NCI-H1417 treated with DMSO at 0.1 percent for 48 hours (cell line): ENCODE results near the gene GDPD2.

Source experiments
- DNase-seq: peaks from one replicate; lab custom pipeline; 2025; lab: John Stamatoyannopoulos, UW

The GDPD2 gene

GRCh38 chrX:70437921-70438665 is 15.0 kb downstream of the GDPD2 start:
- DNase-seq = no peak

GRCh38 chrX:70439016-70439415 is 15.9 kb downstream of the GDPD2 start:
- no peak for DNase-seq

GRCh38 chrX:70442224-70442623 is 19.1 kb downstream of the GDPD2 start:
- no peak for DNase-seq

GRCh38 chrX:70444326-70444945 is 21.3 kb downstream of the GDPD2 start, which contains the start of gene DLG3:
Gene DLG3 (plus strand): TSS chrX:70444835. CDS start chrX:70445202, 367 bp downstream.
- no peak for DNase-seq

- DNase-seq = no peak
These were observed 22.0 kb downstream of the GDPD2 start for GRCh38 chrX:70444946-70445656.

- DNase-seq = no peak
These were observed 22.8 kb downstream of the GDPD2 start for GRCh38 chrX:70445951-70446350.

GRCh38 chrX:70446380-70447350 is 23.6 kb downstream of the GDPD2 start:
- no peak for DNase-seq

- DNase-seq = no peak
These were observed 26.4 kb downstream of the GDPD2 start for GRCh38 chrX:70449457-70449966.

- no peak for DNase-seq
These were observed 29.1 kb downstream of the GDPD2 start for GRCh38 chrX:70452143-70452733.

- DNase-seq = no peak
These were observed 30.0 kb downstream of the GDPD2 start for GRCh38 chrX:70453024-70453618.

- DNase-seq = peak; percentile 82
These were observed 31.6 kb downstream of the GDPD2 start for GRCh38 chrX:70454441-70455365.

- no peak for DNase-seq
These were observed 32.5 kb downstream of the GDPD2 start for GRCh38 chrX:70455366-70456202.

GRCh38 chrX:70456256-70456655 is 33.1 kb downstream of the GDPD2 start:
- DNase-seq = no peak

- no peak for DNase-seq
These were observed 37.9 kb downstream of the GDPD2 start for GRCh38 chrX:70461026-70461425.

GRCh38 chrX:70464051-70464450 is 40.9 kb downstream of the GDPD2 start:
- no peak for DNase-seq

- DNase-seq = no peak
These were observed 43.9 kb downstream of the GDPD2 start for GRCh38 chrX:70466968-70467367.

- DNase-seq = no peak
These were observed 45.6 kb downstream of the GDPD2 start for GRCh38 chrX:70468709-70469108.

GRCh38 chrX:70470850-70471289 is 47.8 kb downstream of the GDPD2 start:
- no peak for DNase-seq
